ENCODE data around the gene SORL1. TPM values are rescaled to one million over a fixed set of nuclear protein-coding genes. Genes with fewer than 3 reads are reported as not detected.

The SORL1 gene, protein sequence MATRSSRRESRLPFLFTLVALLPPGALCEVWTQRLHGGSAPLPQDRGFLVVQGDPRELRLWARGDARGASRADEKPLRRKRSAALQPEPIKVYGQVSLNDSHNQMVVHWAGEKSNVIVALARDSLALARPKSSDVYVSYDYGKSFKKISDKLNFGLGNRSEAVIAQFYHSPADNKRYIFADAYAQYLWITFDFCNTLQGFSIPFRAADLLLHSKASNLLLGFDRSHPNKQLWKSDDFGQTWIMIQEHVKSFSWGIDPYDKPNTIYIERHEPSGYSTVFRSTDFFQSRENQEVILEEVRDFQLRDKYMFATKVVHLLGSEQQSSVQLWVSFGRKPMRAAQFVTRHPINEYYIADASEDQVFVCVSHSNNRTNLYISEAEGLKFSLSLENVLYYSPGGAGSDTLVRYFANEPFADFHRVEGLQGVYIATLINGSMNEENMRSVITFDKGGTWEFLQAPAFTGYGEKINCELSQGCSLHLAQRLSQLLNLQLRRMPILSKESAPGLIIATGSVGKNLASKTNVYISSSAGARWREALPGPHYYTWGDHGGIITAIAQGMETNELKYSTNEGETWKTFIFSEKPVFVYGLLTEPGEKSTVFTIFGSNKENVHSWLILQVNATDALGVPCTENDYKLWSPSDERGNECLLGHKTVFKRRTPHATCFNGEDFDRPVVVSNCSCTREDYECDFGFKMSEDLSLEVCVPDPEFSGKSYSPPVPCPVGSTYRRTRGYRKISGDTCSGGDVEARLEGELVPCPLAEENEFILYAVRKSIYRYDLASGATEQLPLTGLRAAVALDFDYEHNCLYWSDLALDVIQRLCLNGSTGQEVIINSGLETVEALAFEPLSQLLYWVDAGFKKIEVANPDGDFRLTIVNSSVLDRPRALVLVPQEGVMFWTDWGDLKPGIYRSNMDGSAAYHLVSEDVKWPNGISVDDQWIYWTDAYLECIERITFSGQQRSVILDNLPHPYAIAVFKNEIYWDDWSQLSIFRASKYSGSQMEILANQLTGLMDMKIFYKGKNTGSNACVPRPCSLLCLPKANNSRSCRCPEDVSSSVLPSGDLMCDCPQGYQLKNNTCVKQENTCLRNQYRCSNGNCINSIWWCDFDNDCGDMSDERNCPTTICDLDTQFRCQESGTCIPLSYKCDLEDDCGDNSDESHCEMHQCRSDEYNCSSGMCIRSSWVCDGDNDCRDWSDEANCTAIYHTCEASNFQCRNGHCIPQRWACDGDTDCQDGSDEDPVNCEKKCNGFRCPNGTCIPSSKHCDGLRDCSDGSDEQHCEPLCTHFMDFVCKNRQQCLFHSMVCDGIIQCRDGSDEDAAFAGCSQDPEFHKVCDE (N-terminal part only)
- total RNA-seq (2014; rRNA removed; shearing (Covaris generic)) (219 and 228 TPM in 2 replicates), total RNA-seq (2022) (400 and 411 TPM in 2 replicates), Bru-seq, nascent RNA (percentile 99 among the genes with signal in this experiment), BruChase-seq, experiment 1, labeled RNA remaining after a 6-hour chase (percentile 98 among the genes with signal in this experiment), BruChase-seq, experiment 2, labeled RNA remaining after a 2-hour chase (percentile 97 among the genes with signal in this experiment)
- long read RNA-seq, full-length matches to known transcripts, result 129 of 493 reads
- long read RNA-seq, partial matches to known transcripts, result 283 of 493 reads
- long read RNA-seq, other reads (novel, unspliced or antisense), result 81 of 493 reads

DNA sequence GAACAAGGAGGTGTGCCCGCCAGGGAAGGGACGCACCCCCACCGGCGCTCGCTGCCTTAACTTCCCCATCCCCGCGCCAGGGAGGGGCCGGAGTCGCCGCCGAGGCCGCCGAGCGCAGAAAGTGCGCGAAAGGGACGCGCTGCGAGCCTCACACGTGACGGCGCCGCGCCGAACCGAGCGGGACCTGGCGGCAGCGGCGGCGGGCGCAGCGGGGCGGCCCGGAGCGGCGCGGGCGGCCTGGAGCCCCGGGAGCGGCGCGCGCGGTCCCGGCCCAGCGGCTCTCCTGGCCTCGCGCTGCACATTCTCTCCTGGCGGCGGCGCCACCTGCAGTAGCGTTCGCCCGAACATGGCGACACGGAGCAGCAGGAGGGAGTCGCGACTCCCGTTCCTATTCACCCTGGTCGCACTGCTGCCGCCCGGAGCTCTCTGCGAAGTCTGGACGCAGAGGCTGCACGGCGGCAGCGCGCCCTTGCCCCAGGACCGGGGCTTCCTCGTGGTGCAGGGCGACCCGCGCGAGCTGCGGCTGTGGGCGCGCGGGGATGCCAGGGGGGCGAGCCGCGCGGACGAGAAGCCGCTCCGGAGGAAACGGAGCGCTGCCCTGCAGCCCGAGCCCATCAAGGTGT lies at the start of gene SORL1:
TSS of gene SORL1 (plus strand) at position 329 of the 623 bp plus-strand sequence. CDS start at position 347, 18 bp downstream.
- BruUV-seq (replicated peaks), result no TSS peak
- Histone ChIP-seq H3K9me3 (ENCODE audit: low read length) (no peaks in the 10 kb centered on the region), H3K27ac (ENCODE audit: low read depth, low read length, poor library complexity, severe bottlenecking) (peak within 1 kb of the TSS; percentile 97), H3K4me2 (ENCODE audit: low read length) (peak within 1 kb of the TSS; percentile 96), H3K4me1 (ENCODE audit: insufficient read depth, low read length, poor library complexity, severe bottlenecking) (peaks cover 73% of the 10 kb centered on the region), H3K79me2 (ENCODE audit: insufficient read depth, low read depth, low read length) (peaks cover 88% of the 10 kb centered on the region), H4K20me1 (ENCODE audit: insufficient read depth, low read length) (peaks cover 11% of the 10 kb centered on the region), H3K4me3 (ENCODE audit: low read depth, low read length, poor library complexity, severe bottlenecking) (peak within 1 kb of the TSS; percentile 89), H2AFZ (ENCODE audit: low read length) (no peak within 1 kb of the TSS; the same call in 1 of the 2 replicates), H3K36me3 (ENCODE audit: insufficient read depth, low read length) (peaks cover 52% of the 10 kb centered on the region), H3K9me2 (ENCODE audit: insufficient read depth, low read length) (no peaks in the 10 kb centered on the region)
- intact Hi-C loops (cut with micrococcal nuclease; ENCODE audit: unreplicated experiment), result loop anchor here (1.0 kb wide), 3 partner anchors 22 to 128 kb away; no protein-coding TSS in a partner anchor
- no peak for TF ChIP-seq EZH2phosphoT487 (IDR thresholded peaks at IDR 0.05; ENCODE audit: borderline replicate concordance, low read depth, low read length)
- TF ChIP-seq, protein P1, sequence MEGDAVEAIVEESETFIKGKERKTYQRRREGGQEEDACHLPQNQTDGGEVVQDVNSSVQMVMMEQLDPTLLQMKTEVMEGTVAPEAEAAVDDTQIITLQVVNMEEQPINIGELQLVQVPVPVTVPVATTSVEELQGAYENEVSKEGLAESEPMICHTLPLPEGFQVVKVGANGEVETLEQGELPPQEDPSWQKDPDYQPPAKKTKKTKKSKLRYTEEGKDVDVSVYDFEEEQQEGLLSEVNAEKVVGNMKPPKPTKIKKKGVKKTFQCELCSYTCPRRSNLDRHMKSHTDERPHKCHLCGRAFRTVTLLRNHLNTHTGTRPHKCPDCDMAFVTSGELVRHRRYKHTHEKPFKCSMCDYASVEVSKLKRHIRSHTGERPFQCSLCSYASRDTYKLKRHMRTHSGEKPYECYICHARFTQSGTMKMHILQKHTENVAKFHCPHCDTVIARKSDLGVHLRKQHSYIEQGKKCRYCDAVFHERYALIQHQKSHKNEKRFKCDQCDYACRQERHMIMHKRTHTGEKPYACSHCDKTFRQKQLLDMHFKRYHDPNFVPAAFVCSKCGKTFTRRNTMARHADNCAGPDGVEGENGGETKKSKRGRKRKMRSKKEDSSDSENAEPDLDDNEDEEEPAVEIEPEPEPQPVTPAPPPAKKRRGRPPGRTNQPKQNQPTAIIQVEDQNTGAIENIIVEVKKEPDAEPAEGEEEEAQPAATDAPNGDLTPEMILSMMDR (conservative IDR thresholded peaks at IDR 0.05; ENCODE audit: low read length), result peak; percentile 67
- DNase-seq (ENCODE audit: low spot score), result peak; percentile 86
- CTCF ChIA-PET (ENCODE audit: unreplicated experiment), result interaction anchor here (0.8 to 1.2 kb wide), 2 partner anchors 25 to 42 kb away, joined by 3 read pairs; no protein-coding TSS in a partner anchor
- POLR2A ChIA-PET, result interaction anchor here (0.6 to 14.5 kb wide), 11 partner anchors 9 to 124 kb away, joined by 3 to 413 read pairs (median 5); no protein-coding TSS in a partner anchor

DNA sequence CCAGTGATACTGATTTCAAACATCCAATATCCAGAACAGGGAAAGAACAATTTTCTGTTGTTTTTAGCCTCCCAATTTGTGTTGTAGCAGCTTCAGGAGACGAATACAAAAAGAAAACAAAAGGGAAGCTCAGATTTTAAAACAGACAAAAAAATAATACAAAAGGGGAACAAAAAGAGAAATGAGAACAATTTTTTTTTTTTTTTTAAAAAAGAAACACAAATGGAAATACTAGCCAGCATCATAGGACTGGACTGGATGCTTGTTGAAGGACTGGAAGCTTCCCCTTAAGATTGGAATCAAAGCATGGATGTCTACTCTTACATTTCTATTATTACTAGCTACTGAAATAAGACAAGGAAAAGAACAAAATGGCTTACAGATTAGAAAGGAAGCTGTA lies 46.5 kb upstream of the SORL1 start:
- peak overlapping the region; percentile 56 for H3K4me3 ChIP-seq (ENCODE audit: low read depth, low read length, poor library complexity, severe bottlenecking)
- H3K36me3 ChIP-seq (ENCODE audit: insufficient read depth, low read length), result peaks cover 18% of the 10 kb centered on the region
- intact Hi-C loops (cut with micrococcal nuclease; ENCODE audit: unreplicated experiment), result loop anchor here (2.0 kb wide), 1 partner anchor 25 kb away; no protein-coding TSS in a partner anchor
- H3K9me2 ChIP-seq (ENCODE audit: insufficient read depth, low read length), result no peaks in the 10 kb centered on the region
- ChIA-PET POLR2A (interaction anchor here (0.7 to 5.6 kb wide), 28 partner anchors 11 to 182 kb away, joined by 3 to 104 read pairs (median 6); no protein-coding TSS in a partner anchor), CTCF (ENCODE audit: unreplicated experiment) (interaction anchor here (0.6 to 2.7 kb wide), 6 partner anchors 9 to 114 kb away, joined by 3 to 10 read pairs (median 4); no protein-coding TSS in a partner anchor)
- DNase-seq (ENCODE audit: low spot score), result no peak
- peaks cover 23% of the 10 kb centered on the region for H3K9me3 ChIP-seq (ENCODE audit: low read length)
- peak overlapping the region; percentile 76 for H3K4me2 ChIP-seq (ENCODE audit: low read length)
- peaks cover 71% of the 10 kb centered on the region for H3K4me1 ChIP-seq (ENCODE audit: insufficient read depth, low read length, poor library complexity, severe bottlenecking)
- no peak overlapping the region; the same call in 1 of the 2 replicates for H2AFZ ChIP-seq (ENCODE audit: low read length)
- no peaks in the 10 kb centered on the region for H4K20me1 ChIP-seq (ENCODE audit: insufficient read depth, low read length)
- H3K27ac ChIP-seq (ENCODE audit: low read depth, low read length, poor library complexity, severe bottlenecking), result peak overlapping the region; percentile 92
- no peak for TF ChIP-seq EZH2phosphoT487 (IDR thresholded peaks at IDR 0.05; ENCODE audit: borderline replicate concordance, low read depth, low read length)
- H3K79me2 ChIP-seq (ENCODE audit: insufficient read depth, low read depth, low read length), result no peaks in the 10 kb centered on the region
- BruUV-seq (replicated peaks), result no TSS peak

Measured in OCI-LY7 (cell line).